OCI-M1 (cell line): ENCODE measurements around the gene ELP5.
A peak's percentile ranks its signal among the peaks of the same experiment; 100 is the strongest.

ENCODE experiments used
- DNase-seq: peaks from one replicate; lab custom pipeline; 2025; lab: John Stamatoyannopoulos, UW

ELP5 gene

GRCh38 chr17:7219229-7219811 lies 32.7 kb upstream of the ELP5 start:
- DNase-seq: no peak

DNA sequence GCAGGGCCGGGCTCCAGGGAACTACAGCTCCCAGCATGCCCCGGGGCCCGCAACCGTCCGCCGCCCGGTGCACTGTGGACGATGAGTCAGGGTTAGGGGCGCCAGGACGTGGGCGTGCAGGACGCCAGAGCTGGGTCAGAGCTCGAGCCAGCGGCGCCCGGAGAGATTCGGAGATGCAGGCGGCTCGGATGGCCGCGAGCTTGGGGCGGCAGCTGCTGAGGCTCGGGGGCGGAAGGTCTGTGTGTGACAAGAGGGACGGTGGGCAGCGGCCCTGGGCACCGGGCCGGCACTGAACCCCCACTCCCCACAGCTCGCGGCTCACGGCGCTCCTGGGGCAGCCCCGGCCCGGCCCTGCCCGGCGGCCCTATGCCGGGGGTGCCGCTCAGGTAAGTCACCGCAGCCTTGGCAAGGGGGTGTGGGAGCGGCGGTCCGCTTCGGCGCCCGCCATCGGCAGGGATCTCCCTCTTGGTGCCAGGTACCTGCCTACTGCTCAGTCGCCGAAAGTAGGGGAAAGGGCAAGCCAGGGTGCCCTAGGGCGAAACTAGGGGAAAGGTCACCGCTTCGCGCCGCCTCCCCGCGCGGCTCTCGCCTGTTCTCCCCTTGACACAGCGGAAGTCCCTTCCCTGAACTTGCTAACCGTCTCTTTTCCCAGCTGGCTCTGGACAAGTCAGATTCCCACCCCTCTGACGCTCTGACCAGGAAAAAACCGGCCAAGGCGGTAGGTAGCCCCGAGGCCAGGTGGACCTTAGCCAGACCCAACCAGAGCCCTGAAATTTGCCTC lies 32.0 kb upstream of the ELP5 start, which contains the start of the genes ACADVL and DLG4:
TSS of gene ACADVL (plus strand) at position 127 of the 781 bp plus-strand sequence. CDS start at position 174, 47 bp downstream.
TSS of gene DLG4 (minus strand) at position 25 of the 781 bp plus-strand sequence.
- DNase-seq: peak; percentile 91

GRCh38 chr17:7220593-7221277 lies 31.3 kb upstream of the ELP5 start:
- DNase-seq: peak; percentile 86

- no peak for DNase-seq
Measured at GRCh38 chr17:7221278-7222092, 30.5 kb upstream of the ELP5 start.

GRCh38 chr17:7222093-7222971 lies 29.7 kb upstream of the ELP5 start:
- no peak for DNase-seq

DNA sequence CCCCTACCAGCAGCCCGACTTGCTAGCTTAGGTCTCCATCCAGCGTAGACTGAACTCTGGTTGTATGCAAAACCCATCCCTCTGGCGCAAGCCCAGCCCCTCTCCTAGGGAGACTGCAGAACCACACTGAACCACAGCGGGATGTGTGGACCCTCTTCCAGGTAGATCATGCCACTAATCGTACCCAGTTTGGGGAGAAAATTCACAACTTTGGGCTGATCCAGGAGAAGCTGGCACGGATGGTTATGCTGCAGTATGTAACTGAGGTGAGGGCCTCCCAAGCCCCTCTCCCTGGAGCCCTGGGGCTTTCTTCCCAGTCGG lies 29.1 kb upstream of the ELP5 start:
- no peak for DNase-seq

DNA sequence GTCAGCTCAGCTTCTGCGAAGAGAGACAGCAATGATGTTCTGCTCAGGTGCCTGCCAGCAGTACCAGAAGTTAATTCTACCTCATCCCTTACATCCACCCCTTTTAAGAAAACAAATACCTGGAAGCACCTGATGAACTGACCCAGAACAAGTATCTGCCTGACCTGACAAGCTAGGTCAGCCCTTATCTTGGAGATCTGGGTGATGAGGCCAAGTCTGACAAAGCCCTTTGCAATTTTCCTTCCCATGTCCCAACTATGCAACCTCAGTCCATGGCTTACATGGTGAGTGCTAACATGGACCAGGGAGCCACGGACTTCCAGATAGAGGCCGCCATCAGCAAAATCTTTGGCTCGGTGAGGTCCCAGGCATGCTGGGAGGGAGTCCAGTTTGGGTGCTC lies 28.6 kb upstream of the ELP5 start:
- DNase-seq: no peak

GRCh38 chr17:7224110-7224509 lies 27.9 kb upstream of the ELP5 start:
- DNase-seq: no peak

DNA sequence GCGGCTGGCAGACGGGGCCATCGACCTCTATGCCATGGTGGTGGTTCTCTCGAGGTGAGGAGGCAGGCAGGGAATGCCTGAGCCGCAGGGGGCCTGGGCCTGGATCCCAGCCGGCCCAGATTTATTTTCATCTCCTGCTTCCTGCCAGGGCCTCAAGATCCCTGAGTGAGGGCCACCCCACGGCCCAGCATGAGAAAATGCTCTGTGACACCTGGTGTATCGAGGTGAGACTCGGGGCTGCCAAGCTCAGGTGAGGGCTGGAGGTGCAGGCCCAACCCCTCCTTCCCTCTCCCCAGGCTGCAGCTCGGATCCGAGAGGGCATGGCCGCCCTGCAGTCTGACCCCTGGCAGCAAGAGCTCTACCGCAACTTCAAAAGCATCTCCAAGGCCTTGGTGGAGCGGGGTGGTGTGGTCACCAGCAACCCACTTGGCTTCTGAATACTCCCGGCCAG lies 27.3 kb upstream of the ELP5 start:
- DNase-seq: no peak

DNA sequence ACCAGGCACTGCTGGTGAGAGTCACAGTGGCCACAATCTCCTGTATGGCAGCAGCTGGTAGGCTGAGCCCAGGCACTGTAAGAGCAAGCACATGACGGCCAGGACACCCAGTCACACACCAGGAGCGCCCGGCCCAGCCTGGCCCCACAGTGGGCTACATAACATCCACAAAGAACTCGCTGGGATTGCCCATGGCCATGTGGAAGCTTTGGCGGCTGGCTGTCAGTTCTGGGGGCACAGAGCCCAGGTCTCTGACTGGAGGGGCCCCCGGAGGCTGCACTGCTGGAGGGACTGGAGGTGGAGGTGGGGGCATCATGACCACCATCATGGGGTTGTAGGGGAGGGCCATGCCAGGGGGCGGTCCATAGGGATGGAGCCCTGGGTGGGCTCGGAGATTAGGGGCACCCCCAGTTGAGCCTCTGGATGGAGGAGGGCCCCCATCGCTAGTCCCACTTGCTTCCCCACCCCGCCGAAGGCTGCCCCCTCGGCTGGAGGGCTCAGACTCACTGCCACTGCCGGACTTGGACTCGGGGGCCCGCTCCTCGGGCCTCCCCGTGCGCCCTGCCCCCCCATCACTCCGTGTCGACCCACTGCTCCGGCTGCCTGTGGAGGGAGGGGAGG lies 26.2 kb upstream of the ELP5 start:
- DNase-seq: no peak

DNA sequence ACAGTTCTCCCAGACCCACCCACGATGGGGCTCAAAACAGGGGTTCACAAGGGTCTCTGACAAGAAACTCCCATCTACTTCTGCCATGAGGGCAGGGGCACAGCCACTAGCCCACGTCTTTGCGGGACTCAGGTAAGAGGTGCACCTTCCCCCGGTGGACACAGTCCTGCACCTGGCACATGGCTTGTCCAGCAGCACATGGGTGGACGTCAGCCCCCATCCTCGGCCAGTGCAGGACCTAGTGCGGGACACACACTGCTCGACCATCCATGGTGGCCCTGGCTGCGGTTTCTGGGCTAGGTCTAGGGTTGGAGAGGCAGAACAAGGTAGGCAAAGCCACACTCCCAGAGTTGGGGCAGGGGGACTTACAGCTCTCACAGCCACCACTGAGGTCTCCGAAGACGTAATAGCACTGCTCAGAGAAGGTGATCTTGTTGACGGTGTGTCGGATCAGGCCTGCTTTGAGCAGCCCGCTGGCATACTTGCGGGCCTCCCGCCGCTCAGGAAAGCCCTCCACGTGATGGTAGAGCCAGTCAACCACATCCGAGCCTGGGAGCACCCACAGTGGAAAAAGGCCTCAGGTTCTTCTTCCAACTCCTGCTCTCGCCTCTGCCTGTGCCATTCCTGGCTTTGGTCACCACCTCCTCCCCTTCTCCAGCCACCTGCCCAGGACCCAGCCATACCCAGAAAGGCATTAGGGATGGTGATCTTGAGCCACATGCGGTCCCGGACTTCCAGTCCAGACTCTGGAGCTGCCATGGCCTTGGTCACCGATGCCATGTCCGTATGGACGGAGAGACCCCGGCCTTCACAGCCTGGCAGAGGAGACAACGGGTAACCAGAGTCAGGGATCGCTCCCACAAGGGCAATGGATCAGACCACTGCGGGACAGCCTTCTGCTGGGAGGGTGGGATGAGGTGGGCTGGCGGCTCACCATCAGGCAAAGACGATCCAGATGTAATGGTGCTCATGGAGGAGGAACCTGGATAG lies 25.0 kb upstream of the ELP5 start:
- DNase-seq: no peak

DNA sequence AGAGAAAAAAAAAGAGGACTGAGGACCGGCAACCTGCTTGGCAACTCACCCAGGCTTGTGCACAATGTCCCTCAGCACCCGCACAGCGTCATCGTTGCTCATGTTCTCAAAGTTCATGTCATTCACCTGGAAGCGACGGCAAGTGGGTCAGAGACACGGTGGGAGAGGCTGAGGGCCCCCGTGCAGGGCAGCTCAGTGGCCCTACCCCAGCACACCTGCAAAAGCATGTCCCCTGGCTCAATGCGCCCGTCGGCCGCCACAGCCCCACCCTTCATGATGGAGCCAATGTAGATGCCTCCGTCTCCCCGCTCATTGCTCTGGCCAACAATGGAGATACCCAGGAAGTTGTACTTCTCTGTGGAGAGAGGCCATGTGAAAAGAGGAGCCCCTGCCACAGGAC lies 23.1 kb upstream of the ELP5 start:
- no peak for DNase-seq

- DNase-seq: no peak
Measured at GRCh38 chr17:7229504-7229903, 22.5 kb upstream of the ELP5 start.

- DNase-seq: no peak
Measured at GRCh38 chr17:7232114-7232513, 19.9 kb upstream of the ELP5 start.

- DNase-seq: no peak
Measured at GRCh38 chr17:7233701-7234082, 18.3 kb upstream of the ELP5 start.

GRCh38 chr17:7234083-7234951 lies 17.7 kb upstream of the ELP5 start, which contains the start of gene DVL2:
Gene DVL2, minus strand, starts transcription at chr17:7234517. Its CDS starts 255 bp downstream, at chr17:7234262.
- DNase-seq: peak; percentile 98

GRCh38 chr17:7235693-7236665 lies 16.0 kb upstream of the ELP5 start:
- DNase-seq: peak; percentile 31
